Liver (tissue), 9 donors: ENCODE measurements around the gene BTBD1. TPM values are rescaled to one million over a fixed set of nuclear protein-coding genes. Genes with fewer than 3 reads are reported as not detected.

Experiments used
- DNase-seq: peaks from one replicate; pipeline ENCODE4 v3.0.0-alpha.2; 2017; ENCODE audit warnings: low spot score
- H3K27ac ChIP-seq, 2 donors: one replicate each; pipeline ENCODE4 v1.7.0; 2013; ENCODE audit warnings: inconsistent platforms in 2 of 2, low read length in 2 of 2, control low read depth in 1 of 2, low read depth in 1 of 2, mild to moderate bottlenecking in 1 of 2
- H3K27me3 ChIP-seq, 4 donors: one replicate each; pipeline versions ENCODE4 v1.6.1 to v1.7.0; 2013; ENCODE audit warnings: low read length in 3 of 4, inconsistent platforms in 1 of 4, mild to moderate bottlenecking in 1 of 4, moderate library complexity in 1 of 4; ENCODE audit not compliant: control insufficient read depth in 4 of 4, insufficient read depth in 4 of 4
- H3K36me3 ChIP-seq, 4 donors: one replicate each; pipeline versions ENCODE4 v1.6.1 to v1.7.0; 2013; ENCODE audit warnings: low read length in 3 of 4, mild to moderate bottlenecking in 3 of 4, low read depth in 1 of 4, moderate library complexity in 1 of 4; ENCODE audit not compliant: control insufficient read depth in 4 of 4, insufficient read depth in 3 of 4
- H3K4me1 ChIP-seq, 4 donors: one replicate each; pipeline versions ENCODE4 v1.6.1 to v1.7.0; 2013; ENCODE audit warnings: low read length in 3 of 4, mild to moderate bottlenecking in 3 of 4, moderate library complexity in 1 of 4; ENCODE audit not compliant: control insufficient read depth in 4 of 4, insufficient read depth in 4 of 4
- H3K4me3 ChIP-seq, 3 donors: one replicate each; pipeline versions ENCODE4 v1.6.1 to v1.7.0; 2013; ENCODE audit warnings: low read length in 3 of 3, control low read depth in 1 of 3, low read depth in 1 of 3, mild to moderate bottlenecking in 1 of 3
- H3K9ac ChIP-seq, 2 donors: one replicate each; pipeline ENCODE4 v1.7.0; 2013; ENCODE audit warnings: low read length in 2 of 2, mild to moderate bottlenecking in 2 of 2, moderate library complexity in 2 of 2, control low read depth in 1 of 2, low read depth in 1 of 2
- H3K9me3 ChIP-seq, 4 donors: one replicate each; pipeline versions ENCODE4 v1.6.1 to v1.7.0; 2013; ENCODE audit warnings: low read length in 3 of 4; ENCODE audit not compliant: control insufficient read depth in 4 of 4
- CTCF ChIP-seq: fragments of 150-350 bp; IDR thresholded peaks from 2 replicates; pipeline ENCODE4 v1.5.1; 2017; ENCODE audit warnings: improper control_type of control experiment, low read depth, low read length; ENCODE audit not compliant: missing input control
- EGR1 ChIP-seq, 2 donors: IDR thresholded peaks; 2 replicates each; pipeline ENCODE4 v1.6.1; 2016 to 2018; ENCODE audit warnings: antibody characterized with exemption in 2 of 2, low read depth in 2 of 2
- FOXA1 ChIP-seq: IDR thresholded peaks from 2 replicates; pipeline ENCODE4 v1.6.1; 2016; ENCODE audit warnings: antibody characterized with exemption
- GABPA ChIP-seq, 2 donors: IDR thresholded peaks in 1 of 2; conservative IDR thresholded peaks in 1 of 2; 2 replicates each; pipeline ENCODE4 v1.6.1; 2016; ENCODE audit warnings: antibody characterized with exemption in 2 of 2, mild to moderate bottlenecking in 1 of 2, moderate library complexity in 1 of 2
- JUND ChIP-seq, 2 donors: IDR thresholded peaks; 2 replicates each; pipeline ENCODE4 v1.6.1; 2016; ENCODE audit warnings: antibody characterized with exemption in 2 of 2
- NR2F2 ChIP-seq: IDR thresholded peaks from 2 replicates; pipeline ENCODE4 v1.6.1; 2016; ENCODE audit warnings: antibody characterized with exemption
- RAD21 ChIP-seq, 2 donors: IDR thresholded peaks; 2 replicates each; pipeline ENCODE4 v1.6.1; 2016; ENCODE audit warnings: antibody characterized with exemption in 2 of 2, mild to moderate bottlenecking in 2 of 2
- RXRA ChIP-seq, 2 donors: IDR thresholded peaks; 2 replicates each; pipeline ENCODE4 v1.6.1; 2017 to 2018; ENCODE audit warnings: antibody characterized with exemption in 2 of 2, mild to moderate bottlenecking in 1 of 2
- SP1 ChIP-seq: IDR thresholded peaks from 2 replicates; pipeline ENCODE4 v1.6.1; 2018; ENCODE audit warnings: antibody characterized with exemption, mild to moderate bottlenecking
- TAF1 ChIP-seq: conservative IDR thresholded peaks from 2 replicates; pipeline ENCODE4 v1.6.1; 2016; ENCODE audit warnings: antibody characterized with exemption, mild to moderate bottlenecking
- ZBTB33 ChIP-seq: IDR thresholded peaks from 2 replicates; pipeline ENCODE4 v1.6.1; 2016; ENCODE audit warnings: antibody characterized with exemption
- WGBS: extraction: QIAGEN DNeasy Blood & Tissue Kit; methylation state at CpG from one replicate; pipeline ENCODE4 v1.1.7; 2013; 5-methylcytosine and 5-hydroxymethylcytosine counted together
- polyA plus RNA-seq, 2 donors: library from polyadenylated mRNA; stranded (reverse) in 1 of 2; unstranded in 1 of 2; fragments of 200-250 nt in 1 of 2; fragments of >200 nt in 1 of 2; fragmentation: Nextera tagmentation in 1 of 2; extraction: Ambion mirVana in 1 of 2; gene quantifications; one replicate each; pipeline versions ENCODE4 v1.2.1 to v1.2.3, GENCODE V29; 2013 to 2015
- total RNA-seq, 2 donors: library from RNA; depleted of rRNA; stranded (reverse); fragments of >200 nt; gene quantifications; one replicate each; pipeline ENCODE4 v1.2.3, GENCODE V29; 2014
- TF ChIP-seq, protein P1 (sequence below): IDR thresholded peaks from 2 replicates; pipeline ENCODE4 v1.6.1; 2016; ENCODE audit warnings: antibody characterized with exemption, mild to moderate bottlenecking
- TF ChIP-seq, protein P2 (sequence below): IDR thresholded peaks from 2 replicates; pipeline ENCODE4 v1.6.1; 2016; ENCODE audit warnings: antibody characterized with exemption
- TF ChIP-seq, protein P3 (sequence below): IDR thresholded peaks from 2 replicates; pipeline ENCODE4 v1.6.1; 2016; ENCODE audit warnings: antibody characterized with exemption
- donor health status: healthy.
- donor health status: healthy.
- donor health status: healthy.
- donor health status: healthy.
- donor health status: healthy.

BTBD1 gene
- total and polyA plus RNA-seq, 4 donors: 8.6 to 43.9 (median 27.6) TPM

- TF ChIP-seq, protein P1, sequence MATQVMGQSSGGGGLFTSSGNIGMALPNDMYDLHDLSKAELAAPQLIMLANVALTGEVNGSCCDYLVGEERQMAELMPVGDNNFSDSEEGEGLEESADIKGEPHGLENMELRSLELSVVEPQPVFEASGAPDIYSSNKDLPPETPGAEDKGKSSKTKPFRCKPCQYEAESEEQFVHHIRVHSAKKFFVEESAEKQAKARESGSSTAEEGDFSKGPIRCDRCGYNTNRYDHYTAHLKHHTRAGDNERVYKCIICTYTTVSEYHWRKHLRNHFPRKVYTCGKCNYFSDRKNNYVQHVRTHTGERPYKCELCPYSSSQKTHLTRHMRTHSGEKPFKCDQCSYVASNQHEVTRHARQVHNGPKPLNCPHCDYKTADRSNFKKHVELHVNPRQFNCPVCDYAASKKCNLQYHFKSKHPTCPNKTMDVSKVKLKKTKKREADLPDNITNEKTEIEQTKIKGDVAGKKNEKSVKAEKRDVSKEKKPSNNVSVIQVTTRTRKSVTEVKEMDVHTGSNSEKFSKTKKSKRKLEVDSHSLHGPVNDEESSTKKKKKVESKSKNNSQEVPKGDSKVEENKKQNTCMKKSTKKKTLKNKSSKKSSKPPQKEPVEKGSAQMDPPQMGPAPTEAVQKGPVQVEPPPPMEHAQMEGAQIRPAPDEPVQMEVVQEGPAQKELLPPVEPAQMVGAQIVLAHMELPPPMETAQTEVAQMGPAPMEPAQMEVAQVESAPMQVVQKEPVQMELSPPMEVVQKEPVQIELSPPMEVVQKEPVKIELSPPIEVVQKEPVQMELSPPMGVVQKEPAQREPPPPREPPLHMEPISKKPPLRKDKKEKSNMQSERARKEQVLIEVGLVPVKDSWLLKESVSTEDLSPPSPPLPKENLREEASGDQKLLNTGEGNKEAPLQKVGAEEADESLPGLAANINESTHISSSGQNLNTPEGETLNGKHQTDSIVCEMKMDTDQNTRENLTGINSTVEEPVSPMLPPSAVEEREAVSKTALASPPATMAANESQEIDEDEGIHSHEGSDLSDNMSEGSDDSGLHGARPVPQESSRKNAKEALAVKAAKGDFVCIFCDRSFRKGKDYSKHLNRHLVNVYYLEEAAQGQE: no peak
- TF ChIP-seq FOXA1 (no peak), SP1 (no peak)
Observed at GRCh38 chr15:82979726-82980125, 87.3 kb downstream of the BTBD1 start (continued).

GRCh38 chr15:82978438-82978837, 88.6 kb downstream of the BTBD1 start:
- H3K4me3 ChIP-seq: no peak overlapping the region
- no peak for DNase-seq
- no peaks in the 10 kb centered on the region for H3K36me3 ChIP-seq
- H3K27me3 ChIP-seq: no peaks in the 10 kb centered on the region
- no peaks in the 10 kb centered on the region for H3K9me3 ChIP-seq
- no peak overlapping the region for H3K27ac ChIP-seq
- no peak overlapping the region for H3K9ac ChIP-seq
- no peak for TF ChIP-seq GABPA (IDR thresholded peaks at IDR 0.05 in 1 of 2, conservative IDR thresholded peaks at IDR 0.05 in 1 of 2)
- TF ChIP-seq NR2F2: no peak
- no peak for TF ChIP-seq CTCF
- no peak for TF ChIP-seq EGR1 (IDR thresholded peaks at IDR 0.05; ENCODE audit: low read depth in 2 of 2)
- TF ChIP-seq RAD21 (IDR thresholded peaks at IDR 0.05): no peak
- TF ChIP-seq SP1: no peak
- TF ChIP-seq, protein P1: no peak
- TF ChIP-seq JUND (IDR thresholded peaks at IDR 0.05): no peak
- no peak for TF ChIP-seq TAF1
- WGBS: 95% methylated on average over 5 of the region's 5 CpGs
- H3K4me1 ChIP-seq: no peaks in the 10 kb centered on the region

GRCh38 chr15:82977076-82977475, 90.0 kb downstream of the BTBD1 start:
- no peaks in the 10 kb centered on the region for H3K36me3 ChIP-seq
- peaks cover 0 to 13% (median 10%) of the 10 kb centered on the region in 4 donors for H3K4me1 ChIP-seq
- no peak overlapping the region for H3K9ac ChIP-seq
- H3K4me3 ChIP-seq: no peak overlapping the region
- no peak overlapping the region for H3K27ac ChIP-seq
- no peaks in the 10 kb centered on the region for H3K27me3 ChIP-seq
- WGBS: 94% methylated on average over 1 of the region's 1 CpG
- no peak for DNase-seq
- H3K9me3 ChIP-seq: no peaks in the 10 kb centered on the region
- TF ChIP-seq SP1 (no peak), RXRA (IDR thresholded peaks at IDR 0.05) (no peak), JUND (IDR thresholded peaks at IDR 0.05) (no peak), RAD21 (IDR thresholded peaks at IDR 0.05) (no peak), EGR1 (IDR thresholded peaks at IDR 0.05; ENCODE audit: low read depth in 2 of 2) (no peak), ZBTB33 (no peak)
- TF ChIP-seq, protein P2, sequence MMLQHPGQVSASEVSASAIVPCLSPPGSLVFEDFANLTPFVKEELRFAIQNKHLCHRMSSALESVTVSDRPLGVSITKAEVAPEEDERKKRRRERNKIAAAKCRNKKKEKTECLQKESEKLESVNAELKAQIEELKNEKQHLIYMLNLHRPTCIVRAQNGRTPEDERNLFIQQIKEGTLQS: no peak
- TF ChIP-seq, protein P3, sequence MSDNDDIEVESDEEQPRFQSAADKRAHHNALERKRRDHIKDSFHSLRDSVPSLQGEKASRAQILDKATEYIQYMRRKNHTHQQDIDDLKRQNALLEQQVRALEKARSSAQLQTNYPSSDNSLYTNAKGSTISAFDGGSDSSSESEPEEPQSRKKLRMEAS: no peak
- TF ChIP-seq, protein P1: no peak
